DMS79 treated with DMSO at 0.1 percent for 48 hours (cell line): ENCODE data around the gene AMBN.

ENCODE experiments used
- DNase-seq: peaks from one replicate; lab custom pipeline; 2025; lab: John Stamatoyannopoulos, UW

Gene AMBN, protein sequence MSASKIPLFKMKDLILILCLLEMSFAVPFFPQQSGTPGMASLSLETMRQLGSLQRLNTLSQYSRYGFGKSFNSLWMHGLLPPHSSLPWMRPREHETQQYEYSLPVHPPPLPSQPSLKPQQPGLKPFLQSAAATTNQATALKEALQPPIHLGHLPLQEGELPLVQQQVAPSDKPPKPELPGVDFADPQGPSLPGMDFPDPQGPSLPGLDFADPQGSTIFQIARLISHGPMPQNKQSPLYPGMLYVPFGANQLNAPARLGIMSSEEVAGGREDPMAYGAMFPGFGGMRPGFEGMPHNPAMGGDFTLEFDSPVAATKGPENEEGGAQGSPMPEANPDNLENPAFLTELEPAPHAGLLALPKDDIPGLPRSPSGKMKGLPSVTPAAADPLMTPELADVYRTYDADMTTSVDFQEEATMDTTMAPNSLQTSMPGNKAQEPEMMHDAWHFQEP

DNA sequence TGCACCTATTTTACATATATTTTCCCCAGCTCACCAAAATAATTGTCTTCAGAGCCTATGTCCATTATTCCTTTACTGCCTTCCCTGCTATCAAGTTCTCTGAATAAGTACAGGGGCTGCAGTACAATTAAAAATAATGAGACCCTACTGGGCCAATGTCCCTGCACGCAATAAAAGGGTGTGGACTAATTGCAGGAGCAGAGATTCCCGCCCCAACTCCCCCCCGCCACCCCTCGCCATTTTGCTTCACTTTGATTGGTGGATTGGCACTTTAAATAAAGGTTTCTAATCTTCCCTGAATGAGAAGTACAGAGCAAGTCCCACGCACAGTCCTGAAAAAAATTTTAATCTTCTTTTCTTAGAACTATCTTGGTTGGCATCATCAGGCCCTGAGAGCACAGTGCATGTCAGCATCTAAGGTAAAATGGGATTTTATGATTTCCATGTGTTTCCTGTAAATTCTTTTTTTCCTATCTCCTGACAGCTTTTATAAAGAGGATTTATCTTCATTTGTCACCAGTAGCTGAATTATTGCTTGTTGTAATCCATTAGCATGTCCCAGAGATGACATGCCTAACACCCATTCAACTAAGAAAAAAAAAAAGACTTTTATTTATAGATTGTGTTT lies at the start of gene AMBN:
Gene AMBN, plus strand, starts transcription at position 302 of the 628 bp plus-strand sequence. Its CDS starts 103 bp downstream, at position 405.
- no peak for DNase-seq

DNA sequence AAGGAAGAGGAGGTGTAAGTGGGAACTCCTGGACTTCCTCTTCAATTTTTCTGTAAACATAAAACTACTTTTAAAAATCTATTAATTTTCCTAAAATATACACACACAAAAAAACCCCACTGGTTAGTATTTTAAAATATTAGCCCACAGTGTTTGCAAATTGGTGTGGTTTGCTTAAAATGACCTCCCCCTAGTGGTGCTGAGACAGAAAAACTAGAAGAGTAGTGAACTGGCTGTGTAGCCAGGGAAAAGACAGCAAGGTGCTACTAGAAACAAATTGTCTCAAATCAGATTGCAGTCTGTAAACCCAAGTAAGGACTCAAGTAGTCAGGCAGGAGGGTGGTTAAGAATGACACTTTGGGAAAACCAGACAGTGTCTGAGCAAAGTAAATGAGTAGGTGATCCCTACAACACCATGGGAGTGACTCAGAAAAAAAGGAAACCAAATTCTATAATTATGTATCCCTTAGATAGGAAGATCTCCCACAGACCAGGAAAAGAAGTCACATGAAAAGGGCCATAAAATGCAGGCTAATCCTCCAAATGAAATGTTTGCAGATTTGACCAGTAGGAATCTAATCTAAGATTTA lies 47.7 kb upstream of the AMBN start:
- DNase-seq, result no peak

DNA sequence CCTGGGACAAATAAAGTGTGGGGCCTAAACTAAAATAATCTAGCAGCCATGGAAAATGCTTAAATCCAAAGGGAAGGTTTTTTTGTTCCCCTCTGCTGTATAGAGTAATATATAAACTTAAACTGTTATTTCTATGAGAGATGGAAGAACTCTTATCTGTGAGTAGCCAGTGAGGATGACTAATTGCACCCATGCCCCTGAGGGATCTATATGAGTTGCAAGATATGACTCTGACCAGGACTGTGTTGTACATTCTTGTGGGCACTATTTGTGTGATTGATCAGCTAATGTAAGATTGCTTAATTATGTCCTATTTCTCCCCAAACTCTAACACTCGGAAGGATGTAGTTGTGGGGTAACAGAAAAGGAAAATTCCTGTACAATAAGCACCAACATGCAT lies 35.2 kb upstream of the AMBN start:
- DNase-seq, result no peak

DNA sequence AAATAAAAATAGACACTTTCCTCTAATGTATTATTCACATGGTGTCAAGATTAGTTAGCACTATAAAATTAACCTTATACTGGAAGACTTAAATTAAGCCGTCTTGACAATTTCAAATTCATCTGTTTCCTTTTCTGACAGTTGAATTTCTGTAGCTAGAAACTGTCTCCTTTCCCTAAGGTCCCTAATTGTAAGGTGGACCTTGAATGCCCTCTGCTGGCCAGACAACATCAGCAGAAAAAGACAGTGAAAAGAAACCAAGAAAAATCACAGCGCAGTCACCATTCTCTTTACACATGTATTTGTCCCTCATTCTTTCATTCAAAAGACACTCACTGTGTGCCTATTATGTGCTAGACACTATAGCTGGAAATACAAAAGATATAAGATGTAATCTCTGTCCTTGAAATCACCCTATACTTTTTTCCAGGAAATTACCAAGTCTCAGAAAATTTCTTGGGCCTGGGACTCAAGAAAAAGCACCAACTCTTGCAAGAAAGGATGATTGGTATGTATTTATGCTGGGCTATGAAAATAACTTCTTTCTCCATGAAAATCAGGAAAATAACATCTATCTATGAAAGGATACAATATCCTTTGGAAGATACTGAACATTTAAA lies 32.7 kb upstream of the AMBN start:
- no peak for DNase-seq

DNA sequence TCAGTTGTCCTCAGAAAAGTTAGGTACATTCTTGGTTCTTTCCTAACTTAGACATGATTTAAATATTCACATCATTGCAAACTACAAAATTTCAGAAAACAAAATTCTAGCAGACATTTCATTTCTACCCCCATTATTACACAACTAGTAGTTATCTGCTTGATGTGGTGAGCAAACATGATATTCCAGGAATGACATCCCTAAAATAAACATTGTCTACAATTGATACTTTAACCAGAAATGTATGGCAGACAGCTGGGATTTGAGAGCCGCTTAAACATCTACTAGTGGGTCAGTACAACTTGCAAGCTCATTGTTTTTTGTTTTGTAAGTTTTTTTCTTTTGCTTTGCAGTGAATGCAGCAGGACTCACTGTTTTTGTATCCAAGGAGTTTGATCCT lies 32.1 kb upstream of the AMBN start:
- no peak for DNase-seq

DNA sequence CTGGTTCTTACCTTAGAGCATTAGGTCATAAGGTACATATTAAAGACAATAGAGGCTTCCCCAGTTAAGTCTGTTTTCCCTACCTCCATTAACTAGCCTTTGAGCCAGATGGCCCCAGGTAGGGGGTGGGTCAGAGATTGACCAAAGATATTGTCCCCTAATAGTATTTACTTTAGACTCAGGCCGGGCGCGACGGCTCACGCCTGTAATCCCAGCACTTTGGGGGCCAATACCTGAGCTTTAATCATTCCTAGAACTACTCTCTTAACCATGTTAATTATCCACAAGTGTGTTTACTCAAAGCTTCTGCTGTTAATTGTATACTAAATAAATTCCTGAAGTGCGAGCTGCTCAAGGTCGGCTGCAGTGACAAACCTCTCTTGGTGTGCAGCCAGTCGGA lies 28.0 kb upstream of the AMBN start:
- no peak for DNase-seq

DNA sequence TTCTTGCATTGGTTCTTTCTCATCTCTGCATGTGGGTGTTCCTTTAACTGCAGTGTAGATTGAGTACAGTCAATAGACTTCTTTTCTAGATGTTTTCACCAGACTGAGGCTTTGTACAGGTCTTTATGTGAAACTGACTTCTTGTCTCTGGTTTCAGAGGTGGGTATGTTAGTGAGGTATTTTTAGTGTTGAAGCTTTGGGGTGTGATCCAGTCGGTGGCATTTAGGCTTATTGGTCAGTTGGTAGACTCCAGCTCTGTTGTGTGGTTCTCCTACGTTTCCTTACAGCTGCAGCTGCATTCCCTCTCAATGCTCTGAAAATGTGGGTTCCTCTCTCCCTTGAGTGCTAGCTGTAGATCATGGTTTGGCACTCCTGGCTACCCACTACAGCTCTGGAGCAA lies 21.3 kb upstream of the AMBN start:
- no peak for DNase-seq

DNA sequence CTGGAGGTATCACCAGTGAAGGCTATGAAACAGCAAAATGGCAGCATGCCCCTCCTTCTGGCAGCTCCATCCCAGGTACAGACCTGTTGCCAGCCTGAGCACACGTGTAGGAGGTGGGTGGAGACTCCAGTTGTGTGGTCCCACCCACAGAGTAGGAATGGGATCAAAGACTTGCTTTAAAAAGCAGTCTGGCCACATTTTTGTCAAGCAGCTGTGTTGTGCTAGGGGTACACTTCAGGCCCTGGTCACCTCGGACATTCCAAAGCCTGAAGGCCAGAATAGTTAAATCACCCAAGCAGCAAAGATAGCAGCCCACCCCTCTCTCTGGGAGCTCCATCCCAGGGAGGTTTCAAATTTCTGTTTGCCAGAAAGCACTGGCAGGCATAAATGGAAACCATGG lies 20.3 kb upstream of the AMBN start:
- DNase-seq, result no peak

DNA sequence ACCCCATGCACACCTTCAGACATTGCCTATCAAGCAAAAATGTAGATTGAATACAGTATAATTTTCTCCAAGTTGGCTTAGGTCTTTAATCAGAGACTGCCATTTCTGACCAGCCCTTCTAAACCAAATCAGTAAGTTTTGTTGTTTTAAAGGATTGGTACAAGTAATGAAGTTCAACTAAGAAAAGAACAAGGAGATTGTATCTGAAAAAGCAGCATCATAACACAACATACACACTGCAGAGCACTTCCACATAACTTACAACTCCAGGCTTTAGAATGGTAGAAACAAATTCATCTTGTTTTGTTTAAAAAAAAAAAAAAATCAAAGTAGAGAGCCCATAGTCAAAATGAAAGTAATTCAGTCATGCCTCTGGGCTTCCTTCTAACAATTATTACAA lies 16.1 kb upstream of the AMBN start:
- DNase-seq, result no peak

DNA sequence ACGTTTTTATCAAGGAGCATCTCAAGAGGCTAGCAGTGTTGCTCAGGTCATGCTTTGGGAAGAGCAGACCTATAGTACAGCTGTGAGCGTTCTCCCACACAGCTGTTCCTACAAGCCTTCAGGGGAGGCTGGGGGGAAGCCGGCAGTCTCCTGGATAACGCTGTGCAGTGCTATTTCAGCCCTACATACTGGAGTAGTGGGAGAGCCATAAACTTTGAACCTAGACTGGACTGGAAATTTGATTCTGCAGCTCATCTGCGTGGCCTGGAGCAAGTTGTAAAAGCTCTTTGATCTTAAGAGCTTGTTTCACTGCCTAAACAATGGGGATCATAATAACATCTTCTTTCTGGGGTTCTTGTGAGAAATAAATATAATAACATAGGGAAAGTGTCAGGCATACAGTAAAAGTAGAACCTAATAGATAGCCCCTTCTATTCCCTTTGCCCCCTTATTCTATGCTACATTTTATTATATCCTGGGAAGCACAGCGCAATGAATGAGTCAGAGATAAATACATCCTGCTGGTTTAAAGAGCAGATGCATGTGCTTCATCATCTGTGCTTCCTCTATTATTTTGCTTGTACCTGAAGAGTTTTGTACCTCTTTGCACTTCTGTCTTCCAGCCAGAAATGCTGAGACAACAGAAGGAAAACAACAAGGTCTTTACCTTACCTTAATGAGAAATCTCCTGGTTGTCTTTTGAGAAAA lies 14.7 kb upstream of the AMBN start:
- no peak for DNase-seq

DNA sequence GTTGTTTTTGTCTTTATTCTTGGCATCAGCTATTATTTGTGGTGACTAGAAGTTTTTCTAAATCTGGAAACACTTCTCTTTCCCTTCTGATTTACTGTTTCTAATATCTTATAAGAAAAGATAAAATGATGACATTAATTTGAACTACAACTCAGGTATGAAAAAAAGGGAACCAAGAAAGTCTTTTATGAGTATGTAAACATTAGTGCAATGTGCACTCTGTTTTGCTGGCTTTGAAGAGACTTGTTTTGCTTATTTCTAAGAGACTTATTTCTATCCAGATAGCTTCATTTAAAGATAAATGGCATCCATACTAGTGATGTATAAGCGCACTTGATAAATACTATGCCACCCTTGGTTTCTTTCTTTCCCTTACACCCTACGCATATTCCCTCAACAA lies 10.1 kb upstream of the AMBN start:
- no peak for DNase-seq

DNA sequence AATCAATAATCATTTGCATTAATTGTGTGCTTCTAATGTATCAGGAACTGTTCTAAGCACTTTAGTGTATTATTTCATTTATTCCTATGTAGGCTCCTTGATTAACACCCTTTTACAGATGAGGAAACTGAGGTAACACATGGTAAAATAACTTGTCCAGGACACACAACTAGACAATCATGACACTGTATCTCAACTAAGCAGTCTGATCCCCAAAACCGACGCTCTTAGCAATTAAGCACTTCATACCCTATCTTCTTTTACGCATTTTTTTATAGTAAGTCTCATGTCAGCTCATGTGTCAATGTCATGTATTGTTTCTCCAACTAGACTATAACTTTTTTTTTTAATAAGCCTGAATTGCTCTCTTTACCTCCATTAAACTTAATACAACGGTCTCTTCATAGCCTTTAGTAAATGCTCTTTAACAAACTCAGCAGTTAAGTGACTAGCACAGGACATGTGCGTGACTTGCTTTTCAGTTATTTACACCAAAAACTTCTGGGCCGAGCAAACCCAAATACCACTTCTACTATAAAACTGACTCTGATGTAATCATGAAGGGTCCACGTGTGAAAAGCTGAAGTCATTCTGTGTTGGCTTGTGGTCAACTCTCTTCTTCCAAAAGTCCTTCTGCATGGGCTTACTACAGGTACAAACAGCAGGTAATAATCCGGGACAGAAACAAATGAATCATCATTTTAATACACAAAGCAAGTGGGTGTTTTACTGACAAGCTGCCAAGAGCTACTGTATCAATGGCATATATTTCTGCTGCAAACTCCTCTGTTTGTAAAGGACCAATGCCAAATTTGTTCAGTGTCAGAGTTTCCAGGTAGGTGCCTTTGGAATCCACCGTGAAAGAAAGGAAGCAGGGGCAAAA lies 7.9 kb upstream of the AMBN start:
- DNase-seq, result peak; percentile 4

DNA sequence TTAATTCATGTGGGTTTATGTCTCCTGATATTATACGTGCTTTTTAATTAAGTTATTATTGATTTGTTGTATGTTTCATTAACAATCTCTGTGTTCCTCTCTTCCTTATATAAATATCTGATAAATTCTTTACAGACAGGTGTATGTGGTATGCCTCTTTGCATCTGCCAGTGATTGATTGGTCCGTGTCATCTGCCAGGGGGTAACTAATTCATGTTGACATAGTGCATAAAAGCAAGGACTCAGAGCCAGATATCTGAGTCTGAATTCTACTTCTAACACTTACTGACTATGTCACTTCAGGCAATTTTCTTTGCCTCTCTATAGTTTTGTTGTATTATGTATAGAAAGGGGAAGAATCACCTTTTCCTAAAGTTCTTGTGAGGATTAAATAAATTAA lies 5.2 kb upstream of the AMBN start:
- no peak for DNase-seq

DNA sequence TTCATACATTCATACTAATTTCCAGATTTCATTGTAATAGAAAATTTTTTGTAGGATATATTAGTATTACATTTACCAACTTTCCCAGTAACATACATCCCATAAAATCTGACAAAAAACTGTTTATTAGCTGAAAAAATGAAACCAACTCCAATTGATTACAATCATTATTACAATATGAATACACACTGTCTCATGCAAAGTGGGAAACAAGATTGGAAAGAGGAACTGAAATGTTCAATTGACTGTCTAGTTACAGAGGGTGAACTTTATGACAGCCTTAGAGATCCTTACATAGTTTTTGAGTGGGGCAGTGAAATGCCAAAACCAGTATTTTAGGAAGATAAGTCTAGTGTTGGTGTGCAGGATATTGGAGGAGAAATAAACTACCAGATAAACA lies 2.3 kb upstream of the AMBN start:
- DNase-seq, result no peak

DNA sequence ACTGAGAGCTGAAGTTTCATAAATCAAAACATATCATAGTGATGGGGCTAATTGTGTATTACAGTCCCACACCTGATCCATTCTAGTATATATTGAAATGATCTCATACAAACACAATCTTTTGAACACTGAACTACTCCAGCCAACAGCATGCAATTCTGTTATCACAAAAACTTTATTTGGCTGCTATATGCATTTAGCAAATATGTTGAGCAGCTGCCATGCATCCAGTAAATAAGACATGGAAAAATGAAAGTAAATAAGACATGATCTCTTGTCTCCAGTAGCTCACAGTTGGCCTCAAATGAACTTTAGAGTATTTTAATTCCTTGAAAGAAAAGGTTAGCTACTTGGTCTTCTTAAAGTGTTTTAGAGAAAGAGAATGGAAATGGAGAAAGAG lies 2.1 kb downstream of the AMBN start:
- no peak for DNase-seq

DNA sequence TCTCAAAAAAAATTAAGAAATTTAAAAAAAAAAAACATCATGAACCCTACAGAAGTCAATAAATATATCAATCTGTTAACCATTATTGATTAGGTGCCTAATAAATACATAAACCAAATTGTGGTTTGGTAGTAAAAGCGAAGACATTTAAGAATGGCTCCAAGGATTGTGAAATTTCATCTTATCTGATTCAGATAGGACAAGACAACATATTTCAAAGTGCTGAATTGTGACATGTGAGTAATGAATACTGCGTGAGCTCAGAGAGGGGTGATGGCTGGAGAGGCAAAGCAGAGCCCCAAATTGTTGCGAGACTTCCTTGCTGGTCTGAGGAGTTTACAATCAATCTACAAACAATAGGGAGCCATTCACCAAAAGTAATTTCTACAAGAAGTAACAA lies 8.2 kb downstream of the AMBN start:
- DNase-seq, result no peak

DNA sequence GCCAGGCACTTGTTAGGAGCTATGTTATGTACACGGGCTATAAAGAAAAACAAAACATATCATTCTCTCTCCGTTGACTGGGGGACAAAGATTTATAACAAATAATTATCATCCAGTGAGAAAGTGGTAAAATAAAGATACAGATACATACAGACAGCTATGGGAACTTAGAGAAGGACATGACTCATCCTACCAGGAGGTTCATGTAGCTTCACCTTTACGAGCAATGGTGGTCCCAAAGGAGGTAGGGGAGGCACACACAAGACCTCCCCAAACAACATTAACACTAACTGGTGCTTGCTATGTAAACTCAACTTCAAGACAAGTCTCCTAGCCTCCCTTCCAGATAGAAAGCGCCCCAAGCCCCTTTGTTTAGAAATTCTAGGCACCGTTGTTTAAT lies 8.9 kb downstream of the AMBN start:
- no peak for DNase-seq

DNA sequence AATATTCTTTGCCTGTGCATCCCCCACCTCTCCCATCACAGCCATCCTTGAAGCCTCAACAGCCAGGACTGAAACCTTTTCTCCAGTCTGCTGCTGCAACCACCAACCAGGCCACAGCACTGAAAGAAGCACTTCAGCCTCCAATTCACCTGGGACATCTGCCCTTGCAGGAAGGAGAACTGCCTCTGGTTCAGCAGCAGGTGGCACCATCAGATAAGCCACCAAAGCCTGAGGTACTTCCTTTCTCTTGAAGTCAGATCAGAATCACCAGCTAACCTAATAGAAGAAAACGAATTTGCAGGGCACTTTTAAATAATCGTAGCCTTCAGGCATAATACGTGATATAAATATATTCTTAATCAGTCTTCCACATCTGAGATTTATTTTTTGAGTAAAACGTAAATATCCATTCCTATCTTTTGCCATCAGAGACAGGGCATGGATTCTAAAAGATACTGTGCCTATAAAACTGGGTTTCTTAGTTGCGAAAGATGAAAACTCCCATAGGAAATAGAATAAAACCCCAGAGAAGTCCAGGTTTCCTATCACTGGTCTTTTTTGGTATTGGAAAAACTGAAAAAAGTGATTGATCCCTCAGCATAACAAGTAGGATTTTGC lies 9.5 kb downstream of the AMBN start:
- peak; percentile 42 for DNase-seq

DNA sequence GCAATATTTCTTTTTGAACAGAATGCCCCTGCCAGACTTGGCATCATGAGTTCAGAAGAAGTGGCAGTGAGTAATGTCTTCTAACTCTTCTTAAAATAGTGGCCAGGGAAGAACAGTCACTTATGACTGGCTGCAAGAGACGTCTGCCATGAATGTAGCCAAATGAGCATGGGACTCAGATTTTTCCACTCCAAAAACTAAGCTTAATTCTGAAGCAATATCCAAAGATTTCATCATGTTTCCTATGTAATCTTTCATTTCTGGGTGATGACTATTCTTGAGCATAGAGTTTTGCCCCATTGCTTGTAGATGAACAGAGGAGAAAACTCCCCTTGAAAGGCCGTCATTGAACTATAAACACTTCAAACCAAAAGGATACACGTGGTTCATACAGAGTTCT lies 11.8 kb downstream of the AMBN start:
- no peak for DNase-seq

DNA sequence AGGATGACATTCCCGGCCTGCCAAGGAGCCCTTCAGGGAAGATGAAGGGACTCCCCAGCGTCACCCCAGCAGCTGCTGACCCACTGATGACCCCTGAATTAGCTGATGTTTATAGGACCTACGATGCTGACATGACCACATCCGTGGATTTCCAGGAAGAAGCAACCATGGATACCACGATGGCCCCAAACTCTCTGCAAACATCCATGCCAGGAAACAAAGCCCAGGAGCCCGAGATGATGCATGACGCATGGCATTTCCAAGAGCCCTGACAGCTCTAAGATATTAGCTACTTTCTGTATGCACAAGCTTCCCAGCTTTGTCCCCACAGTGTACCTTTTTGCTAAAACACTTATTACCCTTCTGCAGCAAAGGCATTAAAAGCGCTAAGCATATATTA lies 14.4 kb downstream of the AMBN start:
- no peak for DNase-seq

DNA sequence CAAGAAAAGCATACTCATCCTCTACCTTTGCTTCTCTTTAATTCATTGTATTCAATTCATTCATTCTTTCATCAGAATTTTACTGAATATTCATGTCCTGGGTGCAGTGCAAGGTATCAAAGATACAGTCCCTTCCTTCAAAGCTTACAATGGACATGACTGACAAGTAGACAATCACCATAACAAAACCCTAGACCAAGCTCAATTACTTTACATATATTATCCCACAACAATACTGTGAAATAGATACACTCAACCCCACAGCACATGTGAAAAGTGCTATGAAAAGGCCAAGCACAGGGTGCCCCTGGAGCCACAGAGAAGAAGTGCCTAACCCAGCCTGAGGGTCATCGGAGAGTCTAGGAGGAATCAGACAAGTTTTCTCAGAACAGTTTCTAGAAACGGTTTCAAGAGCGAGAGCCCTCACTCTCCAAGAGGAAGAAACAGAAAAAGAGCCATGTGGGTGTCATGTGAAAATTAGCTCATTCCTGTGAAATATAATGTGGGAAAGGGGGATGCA lies 15.3 kb downstream of the AMBN start:
- DNase-seq, result no peak
